Neural cell (in vitro differentiated cells): ENCODE results near the gene PCDH15. TPM values are rescaled to one million over a fixed set of nuclear protein-coding genes. Genes with fewer than 3 reads are reported as not detected.

Experiments used
- H2AFZ ChIP-seq: fragments of 200-600, 300-800 bp; sonication (generic), shearing (Covaris generic); 2 replicates; pipeline ENCODE4 v1.6.0; 2014; ENCODE audit warnings: low read depth, mild to moderate bottlenecking, antibody characterized with exemption, low read length, moderate library complexity
- H3F3A ChIP-seq: fragments of 200-600 bp; shearing (Covaris generic); 2 replicates; pipeline ENCODE4 v1.6.1; 2016; ENCODE audit warnings: mild to moderate bottlenecking, moderate library complexity, mixed read lengths, antibody characterized with exemption, low read length; ENCODE audit not compliant: insufficient read depth, poor library complexity, severe bottlenecking
- H3K27ac ChIP-seq: fragments of 200-600, 300-800 bp; sonication (generic), shearing (Covaris generic); 2 replicates; pipeline ENCODE4 v1.5.1; 2014; ENCODE audit warnings: mild to moderate bottlenecking, low read length, moderate library complexity
- H3K27me3 ChIP-seq: fragments of 300-800, 200-600 bp; sonication (generic), shearing (Covaris generic); 2 replicates; pipeline ENCODE4 v1.6.0; 2014; ENCODE audit warnings: mild to moderate bottlenecking, low read depth, low read length, moderate library complexity; ENCODE audit not compliant: insufficient read depth
- H3K36me3 ChIP-seq: fragments of 300-800, 200-600 bp; sonication (generic), shearing (Covaris generic); 2 replicates; pipeline ENCODE4 v1.5.1; 2014; ENCODE audit warnings: mild to moderate bottlenecking, antibody characterized with exemption, low read length, moderate library complexity; ENCODE audit not compliant: insufficient read depth
- H3K4me2 ChIP-seq: fragments of 300-800, 200-600 bp; sonication (generic), shearing (Covaris generic); 2 replicates; pipeline ENCODE4 v1.6.0; 2014; ENCODE audit warnings: mild to moderate bottlenecking, low read length
- H3K4me3 ChIP-seq: fragments of 300-800, 200-600 bp; sonication (generic), shearing (Covaris generic); 2 replicates; pipeline ENCODE4 v1.5.1; 2014; ENCODE audit warnings: mild to moderate bottlenecking, low read length, moderate library complexity
- H3K79me2 ChIP-seq: fragments of 200-600 bp; shearing (Covaris generic); replicated peaks from 2 replicates; pipeline ENCODE4 v1.6.0; 2014; ENCODE audit warnings: mild to moderate bottlenecking, low read length, moderate library complexity; ENCODE audit not compliant: insufficient read depth
- H3K9ac ChIP-seq: fragments of 300-800, 200-600 bp; sonication (generic), shearing (Covaris generic); 2 replicates; pipeline ENCODE4 v1.6.1; 2016; ENCODE audit warnings: mild to moderate bottlenecking, low read length, mixed read lengths
- H3K9me2 ChIP-seq: fragments of 200-600 bp; shearing (Covaris generic); 2 replicates; pipeline ENCODE4 v1.6.1; 2016; ENCODE audit warnings: mild to moderate bottlenecking, low read length, mixed read lengths; ENCODE audit not compliant: insufficient read depth
- H3K9me3 ChIP-seq: fragments of 200-600, 300-800 bp; sonication (generic), shearing (Covaris generic); 2 replicates; pipeline ENCODE4 v1.6.1; 2016; ENCODE audit warnings: mild to moderate bottlenecking, mixed run types, low read length, moderate library complexity, mixed read lengths
- H4K20me1 ChIP-seq: fragments of 200-600 bp; shearing (Covaris generic); 2 replicates; pipeline ENCODE4 v1.6.1; 2016; ENCODE audit warnings: mild to moderate bottlenecking, mixed run types; ENCODE audit not compliant: insufficient read depth
- EP300 ChIP-seq: fragments of 450-650 bp; conservative IDR thresholded peaks from 2 replicates; pipeline ENCODE4 v1.6.1; 2014; ENCODE audit warnings: antibody characterized with exemption, mild to moderate bottlenecking, moderate library complexity; ENCODE audit not compliant: poor library complexity, severe bottlenecking
- EZH2 ChIP-seq: fragments of 200-600, 300-800 bp; shearing (Covaris generic), sonication (generic); IDR thresholded peaks from 2 replicates; pipeline ENCODE4 v1.6.1; 2014; ENCODE audit warnings: antibody characterized with exemption, low read length, borderline replicate concordance, mild to moderate bottlenecking; ENCODE audit not compliant: insufficient read depth, poor library complexity, severe bottlenecking
- MXI1 ChIP-seq: fragments of 450-650 bp; conservative IDR thresholded peaks from 2 replicates; pipeline ENCODE4 v1.6.1; 2014; ENCODE audit warnings: antibody characterized with exemption, mild to moderate bottlenecking; ENCODE audit not compliant: poor library complexity, severe bottlenecking
- POLR2AphosphoS5 ChIP-seq: IDR thresholded peaks from 2 replicates; pipeline ENCODE4 v1.6.1; 2012
- RAD21 ChIP-seq: fragments of 450-650 bp; conservative IDR thresholded peaks from 2 replicates; pipeline ENCODE4 v1.6.1; 2014; ENCODE audit warnings: antibody characterized with exemption, mild to moderate bottlenecking, moderate library complexity
- SMC3 ChIP-seq: fragments of 450-650 bp; conservative IDR thresholded peaks from 2 replicates; pipeline ENCODE4 v1.6.1; 2014; ENCODE audit warnings: antibody characterized with exemption, mild to moderate bottlenecking, moderate library complexity; ENCODE audit not compliant: poor library complexity
- TAF1 ChIP-seq: IDR thresholded peaks from 2 replicates; pipeline ENCODE4 v1.6.1; 2012; ENCODE audit warnings: low read depth
- polyA plus RNA-seq: library from polyadenylated mRNA; depleted of rRNA; stranded (reverse); fragments of >200 nt; gene quantifications from 2 replicates; pipeline ENCODE4 v1.2.3, GENCODE V29; 2014
- TF ChIP-seq, protein P1 (sequence below): fragments of 450-650 bp; IDR thresholded peaks from 2 replicates; pipeline ENCODE4 v1.5.1; 2014; ENCODE audit warnings: antibody characterized with exemption, mild to moderate bottlenecking, moderate library complexity; ENCODE audit not compliant: poor library complexity, severe bottlenecking
- TF ChIP-seq, protein P2 (sequence below): IDR thresholded peaks from 2 replicates; pipeline ENCODE4 v1.6.1; 2012; ENCODE audit warnings: borderline replicate concordance

PCDH15 gene
- polyA plus RNA-seq, 1 donor from 2014 or later: 1.2 TPM

DNA sequence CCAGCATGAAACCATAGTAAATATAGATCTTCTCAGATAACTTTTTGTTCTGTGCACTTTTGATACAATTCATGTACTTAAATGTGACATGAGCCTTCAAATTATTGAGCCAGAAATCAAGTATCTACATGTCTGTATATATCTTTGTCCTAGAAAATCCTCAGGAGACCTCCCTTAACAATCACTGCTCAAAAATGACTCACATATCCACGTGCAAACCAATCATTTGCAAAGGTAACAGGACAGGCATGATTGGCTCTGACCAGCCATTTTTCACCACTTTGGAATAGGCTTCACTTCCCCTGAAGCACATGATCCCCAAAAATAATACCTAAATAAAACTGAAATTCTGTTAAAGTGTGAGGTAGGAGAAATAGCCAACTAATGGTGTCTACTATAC lies 902.5 kb downstream of the PCDH15 start:
- Histone ChIP-seq H3K79me2 (no peaks in the 10 kb centered on the region), H3K4me3 (no peak overlapping the region), H3K27me3 (no peaks in the 10 kb centered on the region), H3K27ac (no peak overlapping the region), H2AFZ (no peak overlapping the region), H3K9me2 (no peaks in the 10 kb centered on the region), H3K4me2 (no peak overlapping the region), H3K9me3 (no peaks in the 10 kb centered on the region), H3F3A (no peaks in the 10 kb centered on the region), H3K9ac (no peak overlapping the region), H4K20me1 (no peaks in the 10 kb centered on the region), H3K36me3 (no peaks in the 10 kb centered on the region)
- TF ChIP-seq EP300: no peak
- TF ChIP-seq TAF1: no peak
- TF ChIP-seq RAD21: no peak
- TF ChIP-seq, protein P1, sequence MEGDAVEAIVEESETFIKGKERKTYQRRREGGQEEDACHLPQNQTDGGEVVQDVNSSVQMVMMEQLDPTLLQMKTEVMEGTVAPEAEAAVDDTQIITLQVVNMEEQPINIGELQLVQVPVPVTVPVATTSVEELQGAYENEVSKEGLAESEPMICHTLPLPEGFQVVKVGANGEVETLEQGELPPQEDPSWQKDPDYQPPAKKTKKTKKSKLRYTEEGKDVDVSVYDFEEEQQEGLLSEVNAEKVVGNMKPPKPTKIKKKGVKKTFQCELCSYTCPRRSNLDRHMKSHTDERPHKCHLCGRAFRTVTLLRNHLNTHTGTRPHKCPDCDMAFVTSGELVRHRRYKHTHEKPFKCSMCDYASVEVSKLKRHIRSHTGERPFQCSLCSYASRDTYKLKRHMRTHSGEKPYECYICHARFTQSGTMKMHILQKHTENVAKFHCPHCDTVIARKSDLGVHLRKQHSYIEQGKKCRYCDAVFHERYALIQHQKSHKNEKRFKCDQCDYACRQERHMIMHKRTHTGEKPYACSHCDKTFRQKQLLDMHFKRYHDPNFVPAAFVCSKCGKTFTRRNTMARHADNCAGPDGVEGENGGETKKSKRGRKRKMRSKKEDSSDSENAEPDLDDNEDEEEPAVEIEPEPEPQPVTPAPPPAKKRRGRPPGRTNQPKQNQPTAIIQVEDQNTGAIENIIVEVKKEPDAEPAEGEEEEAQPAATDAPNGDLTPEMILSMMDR: no peak
- TF ChIP-seq EZH2: no peak
- TF ChIP-seq MXI1: no peak
- TF ChIP-seq POLR2AphosphoS5: no peak
- TF ChIP-seq SMC3: no peak

DNA sequence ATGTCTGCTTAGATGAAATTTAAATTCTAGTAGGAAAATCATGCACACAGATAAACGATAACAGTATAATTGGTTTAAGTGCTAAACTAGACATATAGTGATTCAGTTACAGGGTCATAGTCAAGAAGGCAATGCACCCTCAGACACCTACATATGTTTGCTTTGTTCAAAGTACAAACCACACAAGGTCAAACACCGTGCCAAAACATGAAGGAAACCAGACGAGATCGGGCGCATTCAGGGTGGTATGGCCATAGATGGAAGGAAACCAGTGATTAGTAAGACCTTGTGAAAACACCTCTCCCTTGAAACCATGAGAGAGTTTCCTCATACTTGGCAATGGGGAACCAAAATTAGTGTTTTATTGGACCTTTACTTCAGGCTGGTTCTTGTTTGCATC lies 906.9 kb downstream of the PCDH15 start:
- no peak overlapping the region for H3K9ac ChIP-seq
- H3K27ac ChIP-seq: no peak overlapping the region
- no peaks in the 10 kb centered on the region for H3K27me3 ChIP-seq
- H3K9me2 ChIP-seq: no peaks in the 10 kb centered on the region
- no peak for TF ChIP-seq SMC3
- TF ChIP-seq POLR2AphosphoS5: no peak
- no peak for TF ChIP-seq RAD21
- TF ChIP-seq, protein P2, sequence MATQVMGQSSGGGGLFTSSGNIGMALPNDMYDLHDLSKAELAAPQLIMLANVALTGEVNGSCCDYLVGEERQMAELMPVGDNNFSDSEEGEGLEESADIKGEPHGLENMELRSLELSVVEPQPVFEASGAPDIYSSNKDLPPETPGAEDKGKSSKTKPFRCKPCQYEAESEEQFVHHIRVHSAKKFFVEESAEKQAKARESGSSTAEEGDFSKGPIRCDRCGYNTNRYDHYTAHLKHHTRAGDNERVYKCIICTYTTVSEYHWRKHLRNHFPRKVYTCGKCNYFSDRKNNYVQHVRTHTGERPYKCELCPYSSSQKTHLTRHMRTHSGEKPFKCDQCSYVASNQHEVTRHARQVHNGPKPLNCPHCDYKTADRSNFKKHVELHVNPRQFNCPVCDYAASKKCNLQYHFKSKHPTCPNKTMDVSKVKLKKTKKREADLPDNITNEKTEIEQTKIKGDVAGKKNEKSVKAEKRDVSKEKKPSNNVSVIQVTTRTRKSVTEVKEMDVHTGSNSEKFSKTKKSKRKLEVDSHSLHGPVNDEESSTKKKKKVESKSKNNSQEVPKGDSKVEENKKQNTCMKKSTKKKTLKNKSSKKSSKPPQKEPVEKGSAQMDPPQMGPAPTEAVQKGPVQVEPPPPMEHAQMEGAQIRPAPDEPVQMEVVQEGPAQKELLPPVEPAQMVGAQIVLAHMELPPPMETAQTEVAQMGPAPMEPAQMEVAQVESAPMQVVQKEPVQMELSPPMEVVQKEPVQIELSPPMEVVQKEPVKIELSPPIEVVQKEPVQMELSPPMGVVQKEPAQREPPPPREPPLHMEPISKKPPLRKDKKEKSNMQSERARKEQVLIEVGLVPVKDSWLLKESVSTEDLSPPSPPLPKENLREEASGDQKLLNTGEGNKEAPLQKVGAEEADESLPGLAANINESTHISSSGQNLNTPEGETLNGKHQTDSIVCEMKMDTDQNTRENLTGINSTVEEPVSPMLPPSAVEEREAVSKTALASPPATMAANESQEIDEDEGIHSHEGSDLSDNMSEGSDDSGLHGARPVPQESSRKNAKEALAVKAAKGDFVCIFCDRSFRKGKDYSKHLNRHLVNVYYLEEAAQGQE: no peak
- TF ChIP-seq, protein P1: no peak
- TF ChIP-seq TAF1: no peak
- no peak for TF ChIP-seq EZH2
- H3K36me3 ChIP-seq: no peaks in the 10 kb centered on the region
- no peaks in the 10 kb centered on the region for H3K79me2 ChIP-seq
- H3K4me3 ChIP-seq: no peak overlapping the region
- H2AFZ ChIP-seq: no peak overlapping the region
- no peaks in the 10 kb centered on the region for H3K9me3 ChIP-seq
- H3F3A ChIP-seq: no peaks in the 10 kb centered on the region
- H4K20me1 ChIP-seq: no peaks in the 10 kb centered on the region
- no peak overlapping the region for H3K4me2 ChIP-seq
